ENCODE results near the gene TP53TG3. TPM values are rescaled to one million over a fixed set of nuclear protein-coding genes. Genes with fewer than 3 reads are reported as not detected.
"Not testable (repeated sequence)": the region's sequence is repeated elsewhere in the genome, so short reads cannot be mapped to it uniquely, and the experiment has no call there.

TP53TG3 gene
- not detected in 2 replicates for total RNA-seq (2014; rRNA removed; shearing (Covaris generic))

GRCh38 chr16:32676065-32676464 lies at the start of gene TP53TG3:
TSS of gene TP53TG3 (minus strand) at chr16:32676165. CDS start at chr16:32676097, 68 bp downstream.
- not testable (repeated sequence) for DNase-seq (ENCODE audit: low spot score)

GRCh38 chr16:32650876-32651275 lies 25.1 kb downstream of the TP53TG3 start:
- not testable (repeated sequence) for DNase-seq (ENCODE audit: low spot score)

GRCh38 chr16:32647562-32647961 lies 28.4 kb downstream of the TP53TG3 start:
- not testable (repeated sequence) for DNase-seq (ENCODE audit: low spot score)

- DNase-seq (ENCODE audit: low spot score), result not testable (repeated sequence)
Measured at GRCh38 chr16:32646780-32647179, 29.2 kb downstream of the TP53TG3 start.

- DNase-seq (ENCODE audit: low spot score), result not testable (repeated sequence)
Measured at GRCh38 chr16:32646177-32646576, 29.8 kb downstream of the TP53TG3 start.

- DNase-seq (ENCODE audit: low spot score), result not testable (repeated sequence)
Measured at GRCh38 chr16:32645278-32645908, 30.6 kb downstream of the TP53TG3 start.

- DNase-seq (ENCODE audit: low spot score), result not testable (repeated sequence)
Measured at GRCh38 chr16:32644715-32645114, 31.2 kb downstream of the TP53TG3 start.

- not testable (repeated sequence) for DNase-seq (ENCODE audit: low spot score)
Measured at GRCh38 chr16:32637614-32638013, 38.4 kb downstream of the TP53TG3 start.

GRCh38 chr16:32632096-32632495 lies 43.9 kb downstream of the TP53TG3 start:
- not testable (repeated sequence) for DNase-seq (ENCODE audit: low spot score)

Data from A172 (cell line).